HCT116 (cell line): ENCODE measurements around the gene PRKAB2. TPM values are rescaled to one million over a fixed set of nuclear protein-coding genes. Genes with fewer than 3 reads are reported as not detected.
"Not testable (repeated sequence)": the region's sequence is repeated elsewhere in the genome, so short reads cannot be mapped to it uniquely, and the experiment has no call there.

ENCODE experiments used
- ATAC-seq: fragments of 200-7000 bp; cut with Tn5 transposase; 2 replicates; pipeline ENCODE4 v1.9.1; 2020; ENCODE audit warnings: mild to moderate bottlenecking, moderate library complexity
- BruUV-seq: library from RNA; stranded (reverse); fragments of 400-500 nt; replicated peaks from 2 replicates; lab custom pipeline; 2021; lab: Mats Ljungman, UMichigan
- CTCF ChIA-PET: fragments of 300-600 bp; sonication (Branson Sonifier 250); formaldehyde crosslinking; loops from one replicate; lab custom pipeline; 2021; ENCODE audit warnings: antibody characterized with exemption; lab: Charles Lee
- POLR2A ChIA-PET: fragments of 300-600, 350-600 bp; sonication (Branson Sonifier 250); formaldehyde crosslinking; loops from one replicate; lab custom pipeline; 2021; ENCODE audit warnings: antibody characterized with exemption; lab: Charles Lee
- RAD21 ChIA-PET, 2 experiments: fragments of 300-600 bp; sonication (Branson Sonifier 250); formaldehyde crosslinking; loops; one replicate each; lab custom pipeline; 2023; ENCODE audit warnings: low total read pairs in 2 of 2; ENCODE audit not compliant: uncharacterized antibody in 2 of 2, unreplicated experiment in 2 of 2, low non-redundant PET in 1 of 2; lab: Charles Lee
- DNase-seq: peaks from one replicate; pipeline ENCODE4 v3.0.0-alpha.2; 2010; ENCODE audit warnings: low read depth, low spot score
- H2AFZ ChIP-seq: fragments of 200-600 bp; shearing (Covaris generic), sonication (generic); 2 replicates; pipeline ENCODE4 v1.6.1; 2017; ENCODE audit warnings: low read depth, mixed run types, mixed read lengths, antibody characterized with exemption, low read length; ENCODE audit not compliant: poor library complexity, severe bottlenecking
- H3K27ac ChIP-seq: 2 replicates; pipeline ENCODE4 v1.5.1; 2012; ENCODE audit warnings: low read depth, low read length
- H3K27me3 ChIP-seq: fragments of 200-600 bp; sonication (generic); 2 replicates; pipeline ENCODE4 v1.6.1; 2016; ENCODE audit warnings: mixed run types, low read length, mixed read lengths; ENCODE audit not compliant: insufficient read depth
- H3K36me3 ChIP-seq, 2 experiments: fragments of 200-500 bp in 1 of 2; fragments of 200-600 bp in 1 of 2; sonication (Bioruptor generic) in 1 of 2; sonication (generic) in 1 of 2; 2 replicates each; pipeline versions ENCODE4 v1.5.1 to v1.6.1; 2014 to 2016; ENCODE audit warnings: low read length in 2 of 2, inconsistent platforms in 1 of 2, mixed read lengths in 1 of 2, mixed run types in 1 of 2; ENCODE audit not compliant: insufficient read depth in 2 of 2, control insufficient read depth in 1 of 2
- H3K4me1 ChIP-seq, 2 experiments: fragments of 200-600 bp in 1 of 2; sonication (generic) in 1 of 2; 2 replicates each; pipeline versions ENCODE4 v1.5.1 to v1.6.1; 2012 to 2017; ENCODE audit warnings: low read length in 2 of 2, inconsistent platforms in 1 of 2, mild to moderate bottlenecking in 1 of 2, mixed read lengths in 1 of 2, mixed run types in 1 of 2, moderate library complexity in 1 of 2; ENCODE audit not compliant: insufficient read depth in 2 of 2, control insufficient read depth in 1 of 2
- H3K4me2 ChIP-seq: fragments of 200-600 bp; sonication (generic); 2 replicates; pipeline ENCODE4 v1.6.1; 2017; ENCODE audit warnings: mixed run types, low read length, mixed read lengths
- H3K4me3 ChIP-seq, 2 experiments: fragments of 200-600 bp in 1 of 2; sonication (generic) in 1 of 2; replicated peaks in 1 of 2; 2 replicates each; pipeline ENCODE4 v1.5.1; 2011 to 2016; ENCODE audit warnings: low read length in 2 of 2, control low read depth in 1 of 2, low read depth in 1 of 2, mild to moderate bottlenecking in 1 of 2, mixed read lengths in 1 of 2, mixed run types in 1 of 2
- H3K79me2 ChIP-seq: fragments of 200-600 bp; sonication (generic); 2 replicates; pipeline ENCODE4 v1.6.1; 2017; ENCODE audit warnings: mild to moderate bottlenecking, mixed run types, low read length, moderate library complexity, mixed read lengths; ENCODE audit not compliant: insufficient read depth
- H3K9ac ChIP-seq: fragments of 200-600 bp; sonication (generic); 2 replicates; pipeline ENCODE4 v1.6.1; 2016; ENCODE audit warnings: low read length, mixed read lengths
- H3K9me2 ChIP-seq: fragments of 200-600 bp; sonication (generic), shearing (Covaris generic); 2 replicates; pipeline ENCODE4 v1.6.1; 2017; ENCODE audit warnings: mixed run types, mild to moderate bottlenecking, moderate library complexity; ENCODE audit not compliant: insufficient read depth
- H3K9me3 ChIP-seq, 2 experiments: fragments of 200-500 bp in 1 of 2; fragments of 200-600 bp in 1 of 2; sonication (Bioruptor generic) in 1 of 2; sonication (generic) in 1 of 2; 2 replicates each; pipeline ENCODE4 v1.6.1; 2014 to 2017; ENCODE audit warnings: low read length in 2 of 2, mixed read lengths in 2 of 2, inconsistent platforms in 1 of 2, low read depth in 1 of 2, mild to moderate bottlenecking in 1 of 2, mixed run types in 1 of 2, moderate library complexity in 1 of 2; ENCODE audit not compliant: control insufficient read depth in 1 of 2, insufficient read depth in 1 of 2
- H4K20me1 ChIP-seq: fragments of 200-600 bp; sonication (generic), shearing (Covaris generic); 2 replicates; pipeline ENCODE4 v1.6.1; 2017; ENCODE audit warnings: mixed run types, mild to moderate bottlenecking, moderate library complexity; ENCODE audit not compliant: insufficient read depth
- CEBPB ChIP-seq: IDR thresholded peaks from 2 replicates; pipeline ENCODE4 v1.6.1; 2012; ENCODE audit warnings: low read depth
- CTCF ChIP-seq, 3 experiments: fragments of 200-600 bp in 1 of 3; sonication (generic) in 1 of 3; IDR thresholded peaks in 2 of 3; conservative IDR thresholded peaks in 1 of 3; 2 replicates each; pipeline ENCODE4 v1.5.1; 2012 to 2017; ENCODE audit warnings: low read depth in 2 of 3, low read length in 2 of 3, antibody characterized with exemption in 1 of 3, borderline replicate concordance in 1 of 3, control low read depth in 1 of 3, mild to moderate bottlenecking in 1 of 3, mixed read lengths in 1 of 3, mixed run types in 1 of 3, moderate library complexity in 1 of 3; ENCODE audit not compliant: insufficient read depth in 1 of 3
- EGR1 ChIP-seq: IDR thresholded peaks from 2 replicates; pipeline ENCODE4 v1.6.1; 2012; ENCODE audit warnings: low read depth
- EZH2phosphoT487 ChIP-seq: fragments of 200-600 bp; IDR thresholded peaks from 2 replicates; pipeline ENCODE4 v1.6.1; 2018; ENCODE audit warnings: antibody characterized with exemption, borderline replicate concordance
- FOSL1 ChIP-seq: IDR thresholded peaks from 2 replicates; pipeline ENCODE4 v1.6.1; 2012; ENCODE audit warnings: low read depth
- MAX ChIP-seq: IDR thresholded peaks from 2 replicates; pipeline ENCODE4 v1.6.1; 2012
- REST ChIP-seq: IDR thresholded peaks from 2 replicates; pipeline ENCODE4 v1.6.1; 2012; ENCODE audit warnings: low read depth
- SIN3A ChIP-seq: IDR thresholded peaks from 2 replicates; pipeline ENCODE4 v1.6.1; 2012; ENCODE audit warnings: low read depth
- TCF7L2 ChIP-seq: IDR thresholded peaks from 2 replicates; pipeline ENCODE4 v1.7.0; 2011; ENCODE audit warnings: borderline replicate concordance, inconsistent platforms; ENCODE audit not compliant: insufficient read depth, insufficient read length; ENCODE audit errors: extremely low read depth
- intact Hi-C: fragments of 100-400 bp; cut with micrococcal nuclease; formaldehyde crosslinking; loops from 2 replicates; pipeline ENCODE4 v1.10.0; 2022
- total RNA-seq: library from RNA; stranded (reverse); gene quantifications from one replicate; pipeline ENCODE4 v1.2.1, GENCODE V29; 2021; ENCODE audit not compliant: unreplicated experiment

PRKAB2 gene
- total RNA-seq, 1 experiment from 2014 or later = 10.9 TPM

- H3K9me2 ChIP-seq = no peaks in the 10 kb centered on the region
- H3K79me2 ChIP-seq = no peaks in the 10 kb centered on the region
- no peaks in the 10 kb centered on the region for H3K9me3 ChIP-seq
- ChIA-PET CTCF (no interaction called here), POLR2A (no interaction called here), RAD21 (no interaction called here)
- no peak overlapping the region for H3K27ac ChIP-seq
- intact Hi-C loops = no loop called here
- no TSS peak for BruUV-seq
- H3K4me3 ChIP-seq = no peak overlapping the region
- ATAC-seq (no peak), DNase-seq (no peak)
- no peaks in the 10 kb centered on the region for H3K4me1 ChIP-seq
- TF ChIP-seq EZH2phosphoT487 = no peak
- TF ChIP-seq REST = no peak
- TF ChIP-seq EGR1 = no peak
- TF ChIP-seq CTCF (IDR thresholded peaks at IDR 0.05 in 2 of 3, conservative IDR thresholded peaks at IDR 0.05 in 1 of 3; ENCODE audit: borderline replicate concordance in 1 of 3, insufficient read depth in 1 of 3, low read depth in 2 of 3, low read length in 2 of 3) = no peak
- TF ChIP-seq FOSL1 = no peak
- TF ChIP-seq MAX = no peak
- TF ChIP-seq TCF7L2 = no peak
- no peak for TF ChIP-seq SIN3A
- no peak for TF ChIP-seq CEBPB
- H3K9ac ChIP-seq = no peak overlapping the region
- no peaks in the 10 kb centered on the region for H3K36me3 ChIP-seq
- H2AFZ ChIP-seq = no peak overlapping the region
- H3K27me3 ChIP-seq = no peaks in the 10 kb centered on the region
- no peak overlapping the region for H3K4me2 ChIP-seq
- H4K20me1 ChIP-seq = no peaks in the 10 kb centered on the region
Measured at GRCh38 chr1:147142886-147143285, 29.4 kb downstream of the PRKAB2 start.

- H3K36me3 ChIP-seq, H4K20me1 ChIP-seq, POLR2A ChIA-PET, H3K27me3 ChIP-seq, H3K9ac ChIP-seq, H3K9me3 ChIP-seq, CTCF ChIA-PET, intact Hi-C loops, H3K9me2 ChIP-seq, ATAC-seq, BruUV-seq, H3K4me3 ChIP-seq, H3K4me1 ChIP-seq, H3K79me2 ChIP-seq, DNase-seq, H3K4me2 ChIP-seq, RAD21 ChIA-PET, H2AFZ ChIP-seq, H3K27ac ChIP-seq: not testable (repeated sequence)
Measured at GRCh38 chr1:147130721-147131120, 41.5 kb downstream of the PRKAB2 start.
